BJ (cell line): Measurements from ENCODE around the gene SPCS3. TPM values are rescaled to one million over a fixed set of nuclear protein-coding genes. Genes with fewer than 3 reads are reported as not detected.
A peak's percentile ranks its signal among the peaks of the same experiment; 100 is the strongest.

Source experiments
- CTCF ChIA-PET: fragments of 350-600 bp; formaldehyde crosslinking; extraction: SDS; loops from one replicate; lab custom pipeline; 2021; ENCODE audit warnings: antibody characterized with exemption, inconsistent platforms; lab: Yijun Ruan, JAX
- POLR2A ChIA-PET: fragments of 300-600 bp; sonication (Branson Sonifier 250); formaldehyde crosslinking; extraction: SDS; loops from one replicate; lab custom pipeline; 2021; ENCODE audit warnings: antibody characterized with exemption; lab: Charles Lee
- DNase-seq: peaks from one replicate; pipeline ENCODE4 v3.0.0-alpha.2; 2011; ENCODE audit warnings: low read depth
- H3K27me3 ChIP-seq: 2 replicates; pipeline ENCODE4 v1.6.0; 2011; ENCODE audit warnings: low read length; ENCODE audit not compliant: control insufficient read depth, insufficient read depth
- H3K36me3 ChIP-seq: 2 replicates; pipeline ENCODE4 v1.5.1; 2011; ENCODE audit warnings: low read length; ENCODE audit not compliant: control insufficient read depth, insufficient read depth
- H3K4me3 ChIP-seq: 2 replicates; pipeline ENCODE4 v1.5.1; 2011; ENCODE audit warnings: low read depth, mild to moderate bottlenecking, control low read depth, low read length
- polyA plus RNA-seq: library from polyadenylated mRNA; depleted of rRNA; stranded (reverse); fragments of >200 nt; gene quantifications from 2 replicates; pipeline ENCODE4 v1.2.3, GENCODE V29; 2011
- TF ChIP-seq, protein P1 (sequence below): IDR thresholded peaks from 2 replicates; pipeline ENCODE4 v1.5.1; 2011; ENCODE audit warnings: low read depth, mild to moderate bottlenecking, control low read depth, inconsistent platforms, low read length, moderate library complexity; ENCODE audit not compliant: insufficient read depth

SPCS3 gene
- polyA plus RNA-seq, 1 experiment, result 55.3 TPM

DNA sequence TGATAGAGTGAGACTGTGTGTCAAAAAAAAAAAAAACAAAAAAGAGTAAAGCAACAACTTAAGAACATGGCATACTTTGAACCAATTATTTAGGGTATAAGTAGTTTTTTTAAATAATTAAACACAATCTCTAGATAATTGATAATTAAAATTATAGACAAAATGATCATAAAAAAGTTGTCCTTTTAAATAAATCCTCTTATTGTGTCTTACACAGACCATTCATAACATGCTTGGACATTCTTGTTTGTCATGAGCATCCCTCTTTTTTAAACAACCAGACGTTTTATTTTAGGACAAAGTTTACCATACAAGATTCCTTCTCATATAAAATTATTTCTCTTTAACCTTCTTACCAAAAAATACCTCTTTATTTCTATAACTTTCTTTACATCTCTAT is 35.1 kb downstream of the SPCS3 start:
- TF ChIP-seq, protein P1, sequence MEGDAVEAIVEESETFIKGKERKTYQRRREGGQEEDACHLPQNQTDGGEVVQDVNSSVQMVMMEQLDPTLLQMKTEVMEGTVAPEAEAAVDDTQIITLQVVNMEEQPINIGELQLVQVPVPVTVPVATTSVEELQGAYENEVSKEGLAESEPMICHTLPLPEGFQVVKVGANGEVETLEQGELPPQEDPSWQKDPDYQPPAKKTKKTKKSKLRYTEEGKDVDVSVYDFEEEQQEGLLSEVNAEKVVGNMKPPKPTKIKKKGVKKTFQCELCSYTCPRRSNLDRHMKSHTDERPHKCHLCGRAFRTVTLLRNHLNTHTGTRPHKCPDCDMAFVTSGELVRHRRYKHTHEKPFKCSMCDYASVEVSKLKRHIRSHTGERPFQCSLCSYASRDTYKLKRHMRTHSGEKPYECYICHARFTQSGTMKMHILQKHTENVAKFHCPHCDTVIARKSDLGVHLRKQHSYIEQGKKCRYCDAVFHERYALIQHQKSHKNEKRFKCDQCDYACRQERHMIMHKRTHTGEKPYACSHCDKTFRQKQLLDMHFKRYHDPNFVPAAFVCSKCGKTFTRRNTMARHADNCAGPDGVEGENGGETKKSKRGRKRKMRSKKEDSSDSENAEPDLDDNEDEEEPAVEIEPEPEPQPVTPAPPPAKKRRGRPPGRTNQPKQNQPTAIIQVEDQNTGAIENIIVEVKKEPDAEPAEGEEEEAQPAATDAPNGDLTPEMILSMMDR, result no peak
- ChIA-PET POLR2A (interaction anchor here (0.6 kb wide), 1 partner anchor 25 kb away, joined by 3 read pairs; no protein-coding TSS in a partner anchor), CTCF (interaction anchor here (0.7 to 1.5 kb wide), 2 partner anchors 14 to 189 kb away, joined by 3 to 4 read pairs; no protein-coding TSS in a partner anchor)
- Histone ChIP-seq H3K36me3 (no peaks in the 10 kb centered on the region), H3K27me3 (no peaks in the 10 kb centered on the region), H3K4me3 (no peak overlapping the region)
- no peak for DNase-seq

GRCh38 chr4:176357359-176358082 is 37.8 kb downstream of the SPCS3 start:
- no peaks in the 10 kb centered on the region for H3K27me3 ChIP-seq
- POLR2A ChIA-PET, result interaction anchor here (0.6 kb wide), 1 partner anchor 42 kb away, joined by 3 read pairs; no protein-coding TSS in a partner anchor
- CTCF ChIA-PET, result interaction anchor here (1.2 to 1.6 kb wide), 2 partner anchors 10 to 16 kb away, joined by 5 to 6 read pairs; no protein-coding TSS in a partner anchor
- H3K36me3 ChIP-seq, result no peaks in the 10 kb centered on the region
- no peak overlapping the region for H3K4me3 ChIP-seq
- no peak for DNase-seq
- TF ChIP-seq, protein P1, result no peak

GRCh38 chr4:176358083-176358469 is 38.3 kb downstream of the SPCS3 start:
- CTCF ChIA-PET, result interaction anchor here (1.2 kb wide), 1 partner anchor 11 kb away, joined by 6 read pairs; no protein-coding TSS in a partner anchor
- Histone ChIP-seq H3K36me3 (no peaks in the 10 kb centered on the region), H3K4me3 (no peak overlapping the region), H3K27me3 (no peaks in the 10 kb centered on the region)
- TF ChIP-seq, protein P1, result no peak
- POLR2A ChIA-PET, result interaction anchor here (0.6 kb wide), 1 partner anchor 41 kb away, joined by 3 read pairs; no protein-coding TSS in a partner anchor
- DNase-seq, result no peak

DNA sequence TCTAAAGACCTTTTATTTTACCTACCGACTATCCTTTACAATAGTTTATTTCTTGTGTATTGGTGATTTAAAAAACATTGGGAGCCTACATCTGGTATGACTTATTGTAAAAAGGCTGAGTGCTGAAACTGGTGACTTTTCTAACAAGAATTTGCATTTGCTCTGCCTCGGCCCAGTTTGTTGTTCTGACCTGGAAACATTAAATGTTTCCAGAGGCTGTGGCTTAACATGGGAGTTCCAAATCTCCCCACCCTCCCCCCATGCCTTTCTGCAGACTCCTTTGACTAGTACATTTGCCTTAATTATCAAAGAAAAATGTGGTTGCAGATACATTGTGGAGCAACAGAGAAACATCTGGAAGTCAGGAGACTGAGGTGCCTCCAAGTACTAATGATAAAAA is 39.8 kb downstream of the SPCS3 start:
- DNase-seq, result peak; percentile 89
- CTCF ChIA-PET, result no interaction called here
- Histone ChIP-seq H3K27me3 (no peaks in the 10 kb centered on the region), H3K36me3 (no peaks in the 10 kb centered on the region), H3K4me3 (no peak overlapping the region)
- POLR2A ChIA-PET, result no interaction called here
- TF ChIP-seq, protein P1, result no peak

DNA sequence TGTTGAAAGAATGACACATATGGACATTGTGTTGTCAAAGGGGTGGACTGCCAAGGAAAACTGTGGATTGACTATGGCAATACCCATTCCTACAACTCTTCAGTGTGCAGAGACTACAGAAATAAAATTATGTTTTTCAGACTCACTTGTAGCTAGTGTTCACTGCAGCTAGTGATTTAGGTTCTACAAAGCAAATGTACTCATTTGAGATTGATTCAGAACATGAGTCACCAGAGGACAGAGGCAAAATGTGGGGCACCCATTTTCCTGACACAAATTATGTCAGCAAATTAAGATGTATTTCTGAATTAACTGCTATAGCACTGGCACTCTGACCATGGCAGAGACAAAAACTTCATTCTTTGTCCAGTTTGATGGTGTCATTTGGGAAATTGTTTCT is 40.7 kb downstream of the SPCS3 start:
- CTCF ChIA-PET, result no interaction called here
- POLR2A ChIA-PET, result no interaction called here
- no peaks in the 10 kb centered on the region for H3K27me3 ChIP-seq
- H3K36me3 ChIP-seq, result no peaks in the 10 kb centered on the region
- H3K4me3 ChIP-seq, result no peak overlapping the region
- DNase-seq, result no peak
- TF ChIP-seq, protein P1, result no peak
